GM13977 (cell line): ENCODE results near the gene CALHM1.
A peak's percentile ranks its signal among the peaks of the same experiment; 100 is the strongest.
"Not testable (repeated sequence)": the region's sequence is repeated elsewhere in the genome, so short reads cannot be mapped to it uniquely, and the experiment has no call there.

Source experiments
- DNase-seq: peaks from one replicate; pipeline ENCODE4 v3.0.0; 2012; ENCODE audit warnings: low spot score
- in situ Hi-C: fragments of 300-500 bp; cut with MboI; formaldehyde crosslinking; loops from one replicate; pipeline ENCODE4 v1.12.0; 2022; ENCODE audit warnings: low sequenced_read_pairs, low pct_unique_long_range_greater_than_20kb, mixed read lengths, inconsistent platforms; ENCODE audit not compliant: unreplicated experiment
- TF ChIP-seq, protein P1 (sequence below): IDR thresholded peaks from 2 replicates; pipeline ENCODE4 v1.5.1; 2012; ENCODE audit warnings: mild to moderate bottlenecking, control low read depth; ENCODE audit not compliant: insufficient read depth; ENCODE audit errors: extremely low read depth, missing control alignments

Gene CALHM1, protein sequence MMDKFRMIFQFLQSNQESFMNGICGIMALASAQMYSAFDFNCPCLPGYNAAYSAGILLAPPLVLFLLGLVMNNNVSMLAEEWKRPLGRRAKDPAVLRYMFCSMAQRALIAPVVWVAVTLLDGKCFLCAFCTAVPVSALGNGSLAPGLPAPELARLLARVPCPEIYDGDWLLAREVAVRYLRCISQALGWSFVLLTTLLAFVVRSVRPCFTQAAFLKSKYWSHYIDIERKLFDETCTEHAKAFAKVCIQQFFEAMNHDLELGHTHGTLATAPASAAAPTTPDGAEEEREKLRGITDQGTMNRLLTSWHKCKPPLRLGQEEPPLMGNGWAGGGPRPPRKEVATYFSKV

DNA sequence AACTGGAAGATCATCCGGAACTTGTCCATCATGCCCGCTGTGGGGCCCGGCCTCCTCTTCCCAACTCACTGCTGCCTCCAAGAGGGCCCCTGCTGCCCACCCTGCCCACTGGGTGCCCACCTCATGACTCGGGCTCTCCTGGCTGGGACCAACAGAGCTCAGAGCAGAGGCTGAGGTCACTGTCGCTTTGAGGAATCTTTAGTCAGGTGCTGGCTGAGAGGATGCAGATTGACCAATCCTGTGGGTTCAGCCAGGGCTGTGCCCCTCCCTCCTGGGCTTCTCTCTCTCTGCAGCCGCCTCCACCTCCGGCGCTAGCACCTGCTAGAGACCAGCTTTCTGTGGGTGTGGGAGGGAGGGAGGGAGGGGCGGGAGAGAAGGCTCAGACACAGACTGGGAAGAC is at the start of gene CALHM1:
CALHM1 (minus strand) TSS at position 181 of the 400 bp plus-strand sequence; CDS start at position 32, 149 bp downstream.
- TF ChIP-seq, protein P1, sequence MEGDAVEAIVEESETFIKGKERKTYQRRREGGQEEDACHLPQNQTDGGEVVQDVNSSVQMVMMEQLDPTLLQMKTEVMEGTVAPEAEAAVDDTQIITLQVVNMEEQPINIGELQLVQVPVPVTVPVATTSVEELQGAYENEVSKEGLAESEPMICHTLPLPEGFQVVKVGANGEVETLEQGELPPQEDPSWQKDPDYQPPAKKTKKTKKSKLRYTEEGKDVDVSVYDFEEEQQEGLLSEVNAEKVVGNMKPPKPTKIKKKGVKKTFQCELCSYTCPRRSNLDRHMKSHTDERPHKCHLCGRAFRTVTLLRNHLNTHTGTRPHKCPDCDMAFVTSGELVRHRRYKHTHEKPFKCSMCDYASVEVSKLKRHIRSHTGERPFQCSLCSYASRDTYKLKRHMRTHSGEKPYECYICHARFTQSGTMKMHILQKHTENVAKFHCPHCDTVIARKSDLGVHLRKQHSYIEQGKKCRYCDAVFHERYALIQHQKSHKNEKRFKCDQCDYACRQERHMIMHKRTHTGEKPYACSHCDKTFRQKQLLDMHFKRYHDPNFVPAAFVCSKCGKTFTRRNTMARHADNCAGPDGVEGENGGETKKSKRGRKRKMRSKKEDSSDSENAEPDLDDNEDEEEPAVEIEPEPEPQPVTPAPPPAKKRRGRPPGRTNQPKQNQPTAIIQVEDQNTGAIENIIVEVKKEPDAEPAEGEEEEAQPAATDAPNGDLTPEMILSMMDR = no peak
- DNase-seq = peak; percentile 89
- in situ Hi-C loops = no loop called here

DNA sequence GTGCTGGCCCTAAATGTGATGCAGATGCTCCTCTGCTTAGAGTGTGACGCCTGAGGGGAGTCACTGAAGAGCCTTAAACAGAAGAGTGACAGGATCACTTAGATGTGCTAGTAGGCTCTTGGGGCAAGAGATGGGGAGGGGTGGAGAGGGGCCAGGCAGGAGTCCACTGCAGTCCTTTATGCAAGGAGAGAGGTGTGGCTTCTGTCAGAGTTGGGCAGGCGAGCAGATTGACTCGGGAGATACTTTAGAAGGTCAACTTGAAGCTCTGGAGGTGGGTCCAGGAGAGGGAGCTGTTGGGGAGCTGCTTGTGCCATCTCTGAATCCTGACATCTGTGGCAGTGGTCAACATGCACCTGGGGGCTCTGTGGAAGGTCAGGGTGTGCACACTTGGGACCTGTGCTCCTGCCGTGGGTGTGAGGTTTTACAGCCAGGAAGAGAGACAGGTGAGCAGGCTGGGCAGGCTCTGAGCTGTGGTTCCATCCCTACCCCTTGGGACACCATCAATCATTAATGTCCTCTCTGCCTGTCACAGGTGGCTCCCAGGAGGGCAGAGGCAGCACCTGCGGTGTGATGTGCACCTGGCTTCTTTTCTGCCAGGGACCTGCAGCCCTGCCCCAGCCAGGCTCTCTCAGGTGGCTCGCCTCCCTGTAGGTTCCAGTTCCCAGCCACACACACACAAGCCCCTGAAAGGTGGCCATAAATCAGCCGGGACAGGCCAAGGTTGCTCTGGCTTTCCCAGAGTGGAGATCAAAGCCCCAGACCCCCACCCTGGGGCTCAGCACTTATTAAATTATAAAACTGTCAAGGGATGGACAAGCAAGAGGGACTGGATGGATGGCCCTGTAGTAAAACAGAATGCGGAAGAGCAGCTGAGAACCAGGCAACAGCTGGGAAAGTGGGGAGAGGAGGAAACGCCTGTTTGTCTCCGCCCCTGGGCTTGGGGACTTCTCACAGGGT is 48.8 kb upstream of the CALHM1 start:
- TF ChIP-seq, protein P1 = peak; percentile 27
- DNase-seq = no peak
- in situ Hi-C loops = no loop called here

DNA sequence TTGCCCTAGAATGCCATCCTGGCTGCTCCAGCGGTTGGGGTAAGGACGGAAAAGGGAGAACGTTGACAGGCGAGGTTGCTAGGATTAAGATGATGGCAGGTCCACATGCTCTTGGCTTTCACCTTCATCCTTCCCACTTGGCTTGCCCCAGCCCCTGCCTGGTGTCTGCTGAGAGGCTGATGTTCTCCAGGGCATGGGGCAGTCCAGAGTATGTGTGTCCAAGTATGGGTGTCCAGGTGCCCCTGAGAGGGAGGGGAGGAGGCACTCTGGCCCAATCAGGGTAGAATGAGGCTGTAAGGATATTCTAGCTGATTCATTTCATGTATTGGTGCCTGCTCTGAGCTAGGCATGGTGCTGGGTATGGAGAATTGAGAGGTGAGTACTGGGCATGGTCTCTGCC is 47.4 kb upstream of the CALHM1 start:
- in situ Hi-C loops = no loop called here
- TF ChIP-seq, protein P1 = no peak
- DNase-seq = no peak

DNA sequence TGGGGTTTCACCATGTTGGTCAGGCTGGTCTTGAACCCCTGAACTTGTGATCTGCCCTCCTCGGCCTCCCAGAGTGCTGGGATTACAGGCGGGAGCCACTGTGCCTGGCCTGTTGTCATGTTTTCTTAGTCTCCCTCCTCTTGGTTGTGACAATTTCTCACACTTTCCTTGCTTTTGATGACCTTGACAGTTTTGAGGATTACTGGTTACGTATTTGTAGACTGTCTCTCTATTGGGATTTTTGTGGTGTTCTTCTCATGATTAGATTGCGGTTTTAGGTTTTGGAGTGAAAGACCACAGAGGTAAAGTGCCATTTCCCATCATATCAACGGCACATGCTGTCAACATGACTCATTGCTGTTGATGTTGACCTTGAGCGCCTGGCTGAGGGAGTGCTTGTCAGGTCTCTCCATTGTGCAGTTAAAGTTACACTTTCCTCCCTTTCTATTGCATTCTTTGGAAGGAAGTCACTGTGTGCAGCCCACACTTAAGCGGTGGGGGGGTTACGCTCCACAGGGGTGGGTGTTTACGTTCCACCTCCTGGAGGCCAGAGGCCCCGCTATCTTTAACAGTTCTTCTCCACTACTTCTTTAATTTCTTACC is 45.6 kb upstream of the CALHM1 start:
- in situ Hi-C loops = no loop called here
- TF ChIP-seq, protein P1 = no peak

DNA sequence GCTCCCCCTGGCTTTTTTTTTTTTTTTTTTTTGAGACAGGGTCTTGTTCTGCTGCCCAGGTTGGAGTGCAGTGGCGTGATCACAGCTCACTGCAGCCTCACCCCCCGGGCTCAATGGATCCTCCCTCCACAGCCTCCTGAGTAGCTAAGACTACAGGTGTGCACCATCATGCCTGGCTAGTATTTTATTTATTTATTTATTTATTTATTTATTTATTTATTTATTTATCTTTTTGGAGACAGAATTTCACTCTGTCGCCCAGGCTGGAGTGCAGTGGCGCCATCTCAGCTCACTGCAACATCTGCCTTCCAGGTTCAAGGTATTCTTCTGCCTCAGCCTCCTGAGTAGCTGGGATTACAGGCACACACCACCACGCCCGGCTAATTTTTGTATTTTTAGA is 45.1 kb upstream of the CALHM1 start:
- DNase-seq, in situ Hi-C loops: not testable (repeated sequence)

More for the DNA sequence above, 45.6 kb upstream of the CALHM1 start:
- peak; percentile 50 for DNase-seq

DNA sequence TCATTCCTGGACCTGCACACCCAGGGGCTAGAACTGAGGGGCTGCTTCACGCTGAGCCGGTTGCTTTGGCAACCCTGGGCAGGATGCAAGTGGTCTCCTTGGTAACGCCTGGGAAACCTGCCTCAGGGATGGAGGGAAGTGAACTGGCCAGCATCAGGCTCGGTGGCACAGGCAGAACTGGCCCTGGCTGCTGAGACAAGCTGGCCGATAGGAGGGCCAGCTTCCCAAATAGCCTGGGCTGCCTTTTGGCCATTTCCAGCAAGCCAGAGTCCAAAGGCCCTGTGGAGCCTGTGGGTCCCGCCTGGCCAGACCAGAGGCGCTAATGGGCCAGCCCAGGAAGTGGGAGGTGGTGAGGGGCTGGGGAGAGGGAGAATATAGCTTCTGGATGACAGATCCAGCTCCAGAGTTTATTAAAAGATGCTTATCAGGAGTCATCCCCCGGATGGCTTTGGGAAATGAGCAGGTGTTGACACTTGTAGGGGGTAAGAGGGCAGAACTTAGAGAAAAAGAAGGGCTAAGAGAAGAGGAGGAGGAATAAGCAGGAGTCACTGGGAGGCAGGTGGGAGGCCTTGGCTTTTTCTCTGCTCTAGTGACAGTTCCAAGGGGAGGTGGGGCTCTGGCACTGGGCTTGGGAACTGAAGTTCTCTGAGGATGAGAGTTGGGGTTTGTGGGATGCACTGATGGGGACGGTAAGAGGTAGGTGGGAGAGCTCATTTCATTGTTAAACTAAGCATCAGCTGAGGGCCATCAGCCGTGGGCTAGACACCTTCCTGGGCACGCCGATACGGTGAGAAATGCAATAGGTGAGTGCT is 44.4 kb upstream of the CALHM1 start:
- TF ChIP-seq, protein P1 = no peak
- in situ Hi-C loops = no loop called here

More for the DNA sequence above, 44.4 kb upstream of the CALHM1 start:
- no peak for DNase-seq
